ENCODE measurements around the gene F13A1. TPM values are rescaled to one million over a fixed set of nuclear protein-coding genes. Genes with fewer than 3 reads are reported as not detected.

Gene F13A1
- total and polyA plus RNA-seq, 2 of the 8 experiments (the other 6 are each of a cell fraction or from before 2014, with no cell fraction given) = 0.57 to 1.5 TPM

DNA sequence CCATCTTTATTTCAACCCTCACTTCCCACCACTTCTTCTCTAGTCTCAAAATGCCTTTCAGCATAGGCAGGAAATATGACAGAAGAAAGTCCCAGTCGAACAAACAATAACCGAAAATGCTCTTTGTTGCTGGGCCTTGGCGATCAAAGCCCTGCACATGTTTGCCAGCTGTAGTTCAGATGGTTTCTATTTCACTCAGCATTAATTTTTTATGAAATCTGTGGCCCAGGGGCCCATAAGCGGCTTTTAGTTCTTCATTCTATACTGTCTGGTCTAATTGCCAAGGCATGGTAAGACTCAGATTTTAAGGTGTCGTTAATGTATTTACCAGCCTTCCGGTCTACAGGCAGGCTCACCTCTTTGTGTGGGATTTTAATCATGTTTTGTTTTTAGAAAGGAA lies 10.9 kb upstream of the F13A1 start:
- H3K14ac ChIP-seq (ENCODE audit: insufficient read length) = no peak overlapping the region
- H3K79me2 ChIP-seq (ENCODE audit: control insufficient read depth in 1 of 2, insufficient read depth in 2 of 2, low read length in 2 of 2) = no peaks in the 10 kb centered on the region
- no peak overlapping the region for H3K4me2 ChIP-seq (ENCODE audit: insufficient read depth in 1 of 2, low read depth in 2 of 2, low read length in 2 of 2)
- no peaks in the 10 kb centered on the region for H3K9me3 ChIP-seq (ENCODE audit: insufficient read depth in 2 of 2, low read depth in 1 of 2, low read length in 1 of 2)
- no peak overlapping the region for H3K56ac ChIP-seq (replicated peaks; ENCODE audit: insufficient read length, low read depth, low read length)
- no peak overlapping the region for H2BK5ac ChIP-seq (ENCODE audit: low read depth, low read length)
- no peak overlapping the region for H3K4me3 ChIP-seq (ENCODE audit: extremely low read depth in 1 of 4, insufficient read depth in 2 of 4, low read depth in 3 of 4, low read length in 4 of 4)
- no peak overlapping the region for H4K8ac ChIP-seq (ENCODE audit: extremely low read depth, insufficient read depth, low read length)
- H3K4me1 ChIP-seq (replicated peaks in 1 of 4; ENCODE audit: control insufficient read depth in 3 of 4, insufficient read depth in 4 of 4, low read length in 3 of 4) = no peaks in the 10 kb centered on the region
- FAIRE-seq = no peak
- no peaks in the 10 kb centered on the region for H3K23me2 ChIP-seq (ENCODE audit: low read depth, low read length)
- 92% methylated on average over 6 of the region's 6 CpGs; no CpG with 5 or more reads in 1 of the 2 experiments for WGBS, 2 experiments (ENCODE audit: extremely low coverage in 1 of 2, insufficient coverage in 1 of 2, insufficient read length in 1 of 2, insufficient replicate concordance in 2 of 2, low coverage in 1 of 2, low lambda C conversion rate in 2 of 2, missing lambda C conversion rate in 1 of 2)
- no peak overlapping the region for H2BK15ac ChIP-seq (ENCODE audit: low read length)
- H3K4ac ChIP-seq (replicated peaks; ENCODE audit: insufficient read length, low read depth, low read length) = no peak overlapping the region
- ChIA-PET POLR2A (ENCODE audit: partially characterized antibody) (no interaction called here), CTCF (ENCODE audit: partially characterized antibody) (no interaction called here)
- H2AFZ ChIP-seq (ENCODE audit: low read length) = no peak overlapping the region
- no peak overlapping the region for H4K91ac ChIP-seq (replicated peaks; ENCODE audit: insufficient read length, low read length)
- H2BK12ac ChIP-seq (ENCODE audit: low read depth, low read length) = no peak overlapping the region
- no peak overlapping the region for H4K5ac ChIP-seq (ENCODE audit: insufficient read length, low read depth, low read length)
- no peak overlapping the region for H2BK120ac ChIP-seq (replicated peaks; ENCODE audit: low read depth, low read length)
- no peak overlapping the region for H3K23ac ChIP-seq (ENCODE audit: insufficient read length)
- H3K79me1 ChIP-seq (ENCODE audit: low read depth, low read length) = no peaks in the 10 kb centered on the region
- no peak overlapping the region for H2AK5ac ChIP-seq (ENCODE audit: low read depth, low read length)
- no peaks in the 10 kb centered on the region; a peak in 1 of 7 replicates for H3K27me3 ChIP-seq (replicated peaks in 1 of 4; ENCODE audit: control insufficient read depth in 3 of 4, extremely low read depth in 1 of 4, insufficient read depth in 3 of 4, low read length in 3 of 4)
- TF ChIP-seq POU5F1 (IDR thresholded peaks at IDR 0.05; ENCODE audit: low read depth, low read length) (no peak), CEBPB (IDR thresholded peaks at IDR 0.05; ENCODE audit: low read depth, low read length) (no peak), NANOG (IDR thresholded peaks at IDR 0.05; ENCODE audit: insufficient read depth, low read depth, low read length, poor library complexity, severe bottlenecking) (no peak), SIRT6 (IDR thresholded peaks at IDR 0.05; ENCODE audit: low read length) (no peak), SRF (IDR thresholded peaks at IDR 0.05; ENCODE audit: low read depth, low read length) (no peak), SIX5 (IDR thresholded peaks at IDR 0.05; ENCODE audit: low read depth, low read length) (no peak)
- H3K27ac ChIP-seq (ENCODE audit: low read depth, low read length) = no peak overlapping the region
- no peak overlapping the region for H2BK20ac ChIP-seq (ENCODE audit: low read length)
- no peak overlapping the region for H3K18ac ChIP-seq (ENCODE audit: extremely low read depth, low read length)
- no peak overlapping the region for H3K9ac ChIP-seq (replicated peaks in 1 of 4; ENCODE audit: extremely low read depth in 1 of 4, low read depth in 3 of 4, low read length in 3 of 4)
- H4K20me1 ChIP-seq (replicated peaks in 1 of 2; ENCODE audit: control insufficient read depth in 1 of 2, insufficient read depth in 2 of 2, low read length in 2 of 2) = no peaks in the 10 kb centered on the region
- no peak for DNase-seq (ENCODE audit: low read depth in 1 of 2, low spot score in 2 of 2)
- no peaks in the 10 kb centered on the region for H3K36me3 ChIP-seq (ENCODE audit: control insufficient read depth in 2 of 4, insufficient read depth in 4 of 4, low read length in 3 of 4)

All from H1 (cell line).